Testis (tissue), 2 donors: ENCODE results near the gene CD300LG.

ENCODE experiments used
- CTCF ChIP-seq, 3 experiments: fragments of 450-650 bp in 2 of 3; fragments of 200-600 bp in 1 of 3; sonication (generic) in 1 of 3; IDR thresholded peaks; one replicate each; pipeline ENCODE4 v1.5.1; 2016 to 2019; ENCODE audit warnings: antibody characterized with exemption in 3 of 3, mild to moderate bottlenecking in 2 of 3, moderate library complexity in 1 of 3
- POLR2A ChIP-seq: fragments of 450-650 bp; IDR thresholded peaks from one replicate; pipeline ENCODE4 v1.6.1; 2017; ENCODE audit warnings: antibody characterized with exemption, mild to moderate bottlenecking, moderate library complexity

DNA sequence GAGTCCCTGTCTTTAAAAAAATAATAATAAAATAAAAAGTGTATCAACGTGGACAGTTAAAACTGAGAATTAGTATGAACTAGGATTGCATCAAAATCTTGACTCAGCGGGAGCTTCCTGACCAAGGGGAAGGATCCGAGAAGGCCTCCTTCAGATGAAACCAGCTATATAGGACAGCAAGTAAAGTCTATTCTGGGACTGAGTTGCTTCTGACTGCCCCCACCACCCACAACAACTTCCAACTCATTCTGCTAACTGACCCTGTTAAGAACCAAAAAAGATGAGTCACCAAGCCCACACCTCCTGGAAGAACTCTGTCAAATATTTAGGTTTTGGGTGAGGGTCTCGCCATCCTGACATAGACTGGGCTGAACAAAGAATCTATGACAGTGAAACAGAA is 38.9 kb upstream of the CD300LG start:
- TF ChIP-seq CTCF (IDR thresholded peaks at IDR 0.05) (no peak), POLR2A (no peak)
